CD4-positive, alpha-beta memory T cell (primary cell): ENCODE results near the gene ISX. TPM values are rescaled to one million over a fixed set of nuclear protein-coding genes. Genes with fewer than 3 reads are reported as not detected.

Experiments used
- CTCF ChIA-PET: fragments of 350-600 bp; sonication (Branson Sonifier 250); formaldehyde crosslinking; loops from one replicate; lab custom pipeline; 2021; ENCODE audit warnings: inconsistent platforms; ENCODE audit not compliant: partially characterized antibody; lab: Charles Lee
- POLR2A ChIA-PET: fragments of 350-600 bp; sonication (Branson Sonifier 250); formaldehyde crosslinking; loops from one replicate; lab custom pipeline; 2021; ENCODE audit not compliant: partially characterized antibody; lab: Charles Lee
- DNase-seq, 5 donors: peaks; one replicate each; pipeline versions ENCODE4 v3.0.0 to v3.0.0-alpha.2; 2020 to 2022; ENCODE audit warnings: mixed read lengths in 1 of 5
- H3K27ac ChIP-seq: one replicate; pipeline ENCODE4 v1.7.0; 2013; ENCODE audit warnings: low read depth, low read length
- H3K27me3 ChIP-seq: 2 replicates; pipeline ENCODE4 v1.7.0; 2013; ENCODE audit warnings: mild to moderate bottlenecking, low read length, moderate library complexity; ENCODE audit not compliant: insufficient read depth
- H3K36me3 ChIP-seq: 2 replicates; pipeline ENCODE4 v1.7.0; 2013; ENCODE audit warnings: mild to moderate bottlenecking, low read length, moderate library complexity; ENCODE audit not compliant: insufficient read depth
- H3K4me1 ChIP-seq: 2 replicates; pipeline ENCODE4 v1.7.0; 2013; ENCODE audit warnings: mild to moderate bottlenecking, low read length, moderate library complexity; ENCODE audit not compliant: insufficient read depth
- H3K4me3 ChIP-seq, 2 donors: one replicate each; pipeline ENCODE4 v1.7.0; 2013; ENCODE audit warnings: low read length in 2 of 2, mild to moderate bottlenecking in 1 of 2
- H3K9me3 ChIP-seq, 2 donors: one replicate each; pipeline ENCODE4 v1.7.0; 2013; ENCODE audit warnings: low read length in 2 of 2, control low read depth in 1 of 2; ENCODE audit not compliant: control insufficient read depth in 1 of 2
- H3K27ac Mint-ChIP-seq, 7 donors: one replicate each; pipeline ENCODE4 v1.8.0; 2020 to 2021; ENCODE audit warnings: mixed read lengths in 7 of 7, mild to moderate bottlenecking in 6 of 7, inconsistent platforms in 3 of 7, moderate library complexity in 3 of 7
- H3K27me3 Mint-ChIP-seq, 2 donors: one replicate each; pipeline ENCODE4 v1.8.0; 2020 to 2021; ENCODE audit warnings: mixed read lengths in 2 of 2
- H3K36me3 Mint-ChIP-seq, 2 donors: one replicate each; pipeline ENCODE4 v1.8.0; 2020 to 2021; ENCODE audit warnings: mixed read lengths in 2 of 2, inconsistent platforms in 1 of 2, mild to moderate bottlenecking in 1 of 2
- H3K4me1 Mint-ChIP-seq, 4 donors: one replicate each; pipeline ENCODE4 v1.8.0; 2020 to 2021; ENCODE audit warnings: mixed read lengths in 4 of 4, mild to moderate bottlenecking in 1 of 4
- H3K4me3 Mint-ChIP-seq, 8 donors: one replicate each; pipeline ENCODE4 v1.8.0; 2020 to 2021; ENCODE audit warnings: mixed read lengths in 8 of 8, mild to moderate bottlenecking in 7 of 8, moderate library complexity in 6 of 8, inconsistent platforms in 3 of 8
- H3K9me3 Mint-ChIP-seq, 8 donors: one replicate each; pipeline ENCODE4 v1.8.0; 2020 to 2021; ENCODE audit warnings: mixed read lengths in 8 of 8, mild to moderate bottlenecking in 5 of 8, inconsistent platforms in 3 of 8, moderate library complexity in 1 of 8
- intact Hi-C: fragments of 100-400 bp; cut with micrococcal nuclease; formaldehyde crosslinking; loops from one replicate; pipeline ENCODE4 v1.15.1; 2023
- polyA plus RNA-seq, 2 donors: library from polyadenylated mRNA; unstranded; fragments of 300-500 nt; fragmentation: Illumina TruSeq; gene quantifications; one replicate each; pipeline ENCODE4 v1.2.3, GENCODE V29; 2021
- total RNA-seq, 2 experiments: library from RNA; stranded (reverse); gene quantifications; one replicate each; pipeline ENCODE4 v1.2.3, GENCODE V29; 2021

The ISX gene
- total RNA-seq = not detected
- not detected for polyA plus RNA-seq

GRCh38 chr22:35065796-35066218 lies at the start of gene ISX:
TSS of gene ISX (plus strand) at chr22:35066158. CDS start at chr22:35067088, 930 bp downstream.
- H3K36me3 ChIP-seq = no peaks in the 10 kb centered on the region
- no peaks in the 10 kb centered on the region for H3K9me3 ChIP-seq
- H3K27me3 Mint-ChIP-seq = no peaks in the 10 kb centered on the region
- H3K4me1 ChIP-seq = no peaks in the 10 kb centered on the region
- H3K4me3 Mint-ChIP-seq = no peak within 1 kb of the TSS
- CTCF ChIA-PET = no interaction called here
- peaks cover 0 to 3% (median 0%) of the 10 kb centered on the region in 8 donors for H3K9me3 Mint-ChIP-seq
- intact Hi-C loops = no loop called here
- H3K27me3 ChIP-seq = no peaks in the 10 kb centered on the region
- POLR2A ChIA-PET = no interaction called here
- no peaks in the 10 kb centered on the region for H3K4me1 Mint-ChIP-seq
- no peak within 1 kb of the TSS for H3K27ac ChIP-seq
- no peak for DNase-seq
- peak within 1 kb of the TSS in 1 of 7 donors; percentile 57 for H3K27ac Mint-ChIP-seq
- H3K36me3 Mint-ChIP-seq = no peaks in the 10 kb centered on the region
- H3K4me3 ChIP-seq = no peak within 1 kb of the TSS

GRCh38 chr22:35016909-35017308 lies 49.0 kb upstream of the ISX start:
- intact Hi-C loops = no loop called here
- ChIA-PET CTCF (no interaction called here), POLR2A (no interaction called here)
- Mint-ChIP-seq H3K4me3 (no peak overlapping the region), H3K27ac (no peak overlapping the region), H3K4me1 (no peaks in the 10 kb centered on the region), H3K27me3 (peaks cover 1 to 2% of the 10 kb centered on the region in 2 donors), H3K36me3 (no peaks in the 10 kb centered on the region), H3K9me3 (no peaks in the 10 kb centered on the region)
- Histone ChIP-seq H3K27ac (no peak overlapping the region), H3K4me3 (no peak overlapping the region), H3K27me3 (no peaks in the 10 kb centered on the region), H3K36me3 (no peaks in the 10 kb centered on the region), H3K9me3 (no peaks in the 10 kb centered on the region), H3K4me1 (no peaks in the 10 kb centered on the region)
- DNase-seq = no peak

GRCh38 chr22:35018995-35019394 lies 47.0 kb upstream of the ISX start:
- Histone ChIP-seq H3K9me3 (no peaks in the 10 kb centered on the region), H3K4me1 (no peaks in the 10 kb centered on the region), H3K4me3 (no peak overlapping the region), H3K27ac (no peak overlapping the region), H3K27me3 (no peaks in the 10 kb centered on the region), H3K36me3 (no peaks in the 10 kb centered on the region)
- POLR2A ChIA-PET = no interaction called here
- Mint-ChIP-seq H3K9me3 (peaks cover 0 to 2% (median 0%) of the 10 kb centered on the region in 8 donors), H3K27ac (peak overlapping the region in 1 of 7 donors; percentile 64), H3K4me3 (no peak overlapping the region), H3K4me1 (no peaks in the 10 kb centered on the region), H3K36me3 (no peaks in the 10 kb centered on the region), H3K27me3 (peaks cover 2 to 7% of the 10 kb centered on the region in 2 donors)
- DNase-seq = no peak
- intact Hi-C loops = no loop called here
- CTCF ChIA-PET = no interaction called here

- Mint-ChIP-seq H3K27me3 (peaks cover 6 to 12% of the 10 kb centered on the region in 2 donors), H3K27ac (no peak overlapping the region), H3K4me3 (no peak overlapping the region), H3K36me3 (no peaks in the 10 kb centered on the region), H3K9me3 (peaks cover 0 to 5% (median 0%) of the 10 kb centered on the region in 8 donors), H3K4me1 (no peaks in the 10 kb centered on the region)
- no peak overlapping the region for H3K4me3 ChIP-seq
- H3K27ac ChIP-seq = no peak overlapping the region
- H3K27me3 ChIP-seq = no peaks in the 10 kb centered on the region
- H3K9me3 ChIP-seq = no peaks in the 10 kb centered on the region
- no peak for DNase-seq
- CTCF ChIA-PET = no interaction called here
- H3K4me1 ChIP-seq = no peaks in the 10 kb centered on the region
- H3K36me3 ChIP-seq = no peaks in the 10 kb centered on the region
- POLR2A ChIA-PET = no interaction called here
- intact Hi-C loops = no loop called here
Observed at GRCh38 chr22:35020517-35020916, 45.4 kb upstream of the ISX start.

GRCh38 chr22:35021161-35021560 lies 44.8 kb upstream of the ISX start:
- H3K27ac ChIP-seq = no peak overlapping the region
- intact Hi-C loops = no loop called here
- H3K4me3 ChIP-seq = no peak overlapping the region
- peaks cover 6 to 12% of the 10 kb centered on the region in 2 donors for H3K27me3 Mint-ChIP-seq
- DNase-seq = no peak
- CTCF ChIA-PET = no interaction called here
- no peaks in the 10 kb centered on the region for H3K36me3 ChIP-seq
- H3K27me3 ChIP-seq = no peaks in the 10 kb centered on the region
- no peaks in the 10 kb centered on the region for H3K36me3 Mint-ChIP-seq
- H3K9me3 Mint-ChIP-seq = peaks cover 0 to 5% (median 0%) of the 10 kb centered on the region in 8 donors
- no peak overlapping the region for H3K27ac Mint-ChIP-seq
- POLR2A ChIA-PET = no interaction called here
- H3K4me1 Mint-ChIP-seq = no peaks in the 10 kb centered on the region
- H3K4me1 ChIP-seq = no peaks in the 10 kb centered on the region
- H3K9me3 ChIP-seq = no peaks in the 10 kb centered on the region
- no peak overlapping the region for H3K4me3 Mint-ChIP-seq

GRCh38 chr22:35022291-35022690 lies 43.7 kb upstream of the ISX start:
- Mint-ChIP-seq H3K36me3 (no peaks in the 10 kb centered on the region), H3K4me1 (no peaks in the 10 kb centered on the region), H3K27ac (no peak overlapping the region), H3K27me3 (peaks cover 7 to 13% of the 10 kb centered on the region in 2 donors), H3K4me3 (no peak overlapping the region), H3K9me3 (peaks cover 0 to 9% (median 2%) of the 10 kb centered on the region in 8 donors)
- Histone ChIP-seq H3K4me1 (no peaks in the 10 kb centered on the region), H3K4me3 (no peak overlapping the region), H3K9me3 (no peaks in the 10 kb centered on the region), H3K27me3 (no peaks in the 10 kb centered on the region), H3K27ac (no peak overlapping the region), H3K36me3 (no peaks in the 10 kb centered on the region)
- CTCF ChIA-PET = no interaction called here
- POLR2A ChIA-PET = no interaction called here
- DNase-seq = no peak
- intact Hi-C loops = no loop called here

GRCh38 chr22:35023692-35024363 lies 42.1 kb upstream of the ISX start:
- H3K27me3 Mint-ChIP-seq = peaks cover 9 to 16% of the 10 kb centered on the region in 2 donors
- peak in 4 of 5 donors; percentile 4 to 19 (median 11) for DNase-seq
- H3K4me3 ChIP-seq = no peak overlapping the region
- CTCF ChIA-PET = interaction anchor here (1.0 to 1.8 kb wide), 3 partner anchors 9 to 12 kb away, joined by 3 to 6 read pairs (median 3); no protein-coding TSS in a partner anchor
- peak overlapping the region in 1 of 8 donors; percentile 43 for H3K4me3 Mint-ChIP-seq
- no peaks in the 10 kb centered on the region for H3K4me1 Mint-ChIP-seq
- no peaks in the 10 kb centered on the region for H3K36me3 Mint-ChIP-seq
- H3K27ac Mint-ChIP-seq = no peak overlapping the region
- H3K9me3 ChIP-seq = no peaks in the 10 kb centered on the region
- H3K27me3 ChIP-seq = no peaks in the 10 kb centered on the region
- H3K9me3 Mint-ChIP-seq = peaks cover 0 to 10% (median 2%) of the 10 kb centered on the region in 8 donors
- H3K36me3 ChIP-seq = no peaks in the 10 kb centered on the region
- H3K4me1 ChIP-seq = no peaks in the 10 kb centered on the region
- intact Hi-C loops = no loop called here
- no peak overlapping the region for H3K27ac ChIP-seq
- POLR2A ChIA-PET = no interaction called here
